ENCODE data around the gene LHFPL2. TPM values are rescaled to one million over a fixed set of nuclear protein-coding genes. Genes with fewer than 3 reads are reported as not detected.
A peak's percentile ranks its signal among the peaks of the same experiment; 100 is the strongest.

The LHFPL2 gene
- total RNA-seq, 1 donor from 2014 or later, result 113 TPM

DNA sequence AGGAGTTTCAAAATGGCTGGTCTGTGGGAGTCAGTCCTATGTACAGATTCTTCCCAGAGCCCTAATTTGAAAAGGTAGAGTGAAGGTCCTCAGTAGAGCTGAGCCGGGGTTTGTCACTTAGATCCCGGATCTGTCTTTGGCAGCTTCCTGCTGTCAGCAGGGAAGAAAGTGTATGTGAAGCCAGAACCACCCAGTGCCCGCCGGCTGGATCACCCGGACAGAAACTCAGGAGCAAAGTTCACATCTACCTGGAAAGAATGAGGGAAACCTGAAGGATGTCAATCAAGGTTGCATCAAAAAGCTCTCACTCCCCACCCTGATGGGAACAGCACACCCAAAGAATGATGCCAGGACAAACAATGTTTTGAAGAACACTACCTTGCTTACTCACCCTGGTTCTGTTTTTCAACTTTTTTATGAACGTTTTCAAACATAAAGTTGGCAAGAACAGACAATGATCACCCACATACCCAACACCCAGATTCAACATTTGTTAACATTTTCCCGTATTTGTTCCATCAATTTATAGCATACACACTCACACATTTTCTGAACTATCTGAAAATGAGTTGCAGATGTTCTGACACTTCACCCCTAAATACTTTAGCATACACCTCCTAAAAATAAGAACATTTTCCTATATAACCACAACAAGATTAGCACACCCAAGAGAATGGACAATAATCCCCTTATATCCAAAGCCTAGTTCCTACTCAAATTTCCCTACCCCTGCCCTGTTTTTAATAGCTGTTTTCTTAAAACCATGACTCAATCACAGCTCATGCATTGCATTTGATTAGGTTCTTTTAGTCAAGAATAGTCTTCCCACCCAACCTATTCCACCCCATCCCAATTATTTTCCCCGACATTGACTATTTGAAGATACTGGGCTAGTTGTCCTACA lies 133.9 kb downstream of the LHFPL2 start:
- DNase-seq (ENCODE audit: extremely low spot score, unreplicated experiment), result no peak
- Mint-ChIP-seq H3K9me3 (ENCODE audit: unreplicated experiment) (no peaks in the 10 kb centered on the region), H3K4me1 (ENCODE audit: unreplicated experiment) (peaks cover 65% of the 10 kb centered on the region), H3K36me3 (ENCODE audit: unreplicated experiment) (peaks cover 18% of the 10 kb centered on the region), H3K4me3 (ENCODE audit: unreplicated experiment) (no peak overlapping the region), H3K27me3 (ENCODE audit: unreplicated experiment) (no peaks in the 10 kb centered on the region), H3K27ac (ENCODE audit: unreplicated experiment) (peak overlapping the region; percentile 82)
- TF ChIP-seq, protein P1, sequence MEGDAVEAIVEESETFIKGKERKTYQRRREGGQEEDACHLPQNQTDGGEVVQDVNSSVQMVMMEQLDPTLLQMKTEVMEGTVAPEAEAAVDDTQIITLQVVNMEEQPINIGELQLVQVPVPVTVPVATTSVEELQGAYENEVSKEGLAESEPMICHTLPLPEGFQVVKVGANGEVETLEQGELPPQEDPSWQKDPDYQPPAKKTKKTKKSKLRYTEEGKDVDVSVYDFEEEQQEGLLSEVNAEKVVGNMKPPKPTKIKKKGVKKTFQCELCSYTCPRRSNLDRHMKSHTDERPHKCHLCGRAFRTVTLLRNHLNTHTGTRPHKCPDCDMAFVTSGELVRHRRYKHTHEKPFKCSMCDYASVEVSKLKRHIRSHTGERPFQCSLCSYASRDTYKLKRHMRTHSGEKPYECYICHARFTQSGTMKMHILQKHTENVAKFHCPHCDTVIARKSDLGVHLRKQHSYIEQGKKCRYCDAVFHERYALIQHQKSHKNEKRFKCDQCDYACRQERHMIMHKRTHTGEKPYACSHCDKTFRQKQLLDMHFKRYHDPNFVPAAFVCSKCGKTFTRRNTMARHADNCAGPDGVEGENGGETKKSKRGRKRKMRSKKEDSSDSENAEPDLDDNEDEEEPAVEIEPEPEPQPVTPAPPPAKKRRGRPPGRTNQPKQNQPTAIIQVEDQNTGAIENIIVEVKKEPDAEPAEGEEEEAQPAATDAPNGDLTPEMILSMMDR (IDR thresholded peaks at IDR 0.05), result no peak

DNA sequence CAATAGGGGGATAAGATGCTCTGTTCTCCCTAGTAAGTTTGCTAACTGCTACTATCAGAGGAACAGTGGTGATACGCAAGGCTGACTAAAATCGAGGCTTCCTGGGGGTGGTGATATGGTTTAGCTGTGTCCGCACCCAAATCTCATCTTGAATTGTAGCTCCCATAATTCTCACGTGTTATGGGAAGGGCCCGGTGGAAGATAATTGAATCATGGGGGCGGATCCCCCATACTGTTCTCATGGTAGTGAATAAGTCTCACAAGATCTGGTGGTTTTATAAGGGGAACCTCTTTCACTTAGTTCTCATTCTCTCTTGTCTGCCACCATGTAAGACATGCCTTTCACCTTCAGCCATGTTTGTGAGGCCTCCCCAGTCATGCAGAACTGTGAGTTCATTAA lies 135.1 kb downstream of the LHFPL2 start:
- DNase-seq (ENCODE audit: extremely low spot score, unreplicated experiment), result no peak
- H3K4me3 Mint-ChIP-seq (ENCODE audit: unreplicated experiment), result no peak overlapping the region
- no peaks in the 10 kb centered on the region for H3K9me3 Mint-ChIP-seq (ENCODE audit: unreplicated experiment)
- H3K36me3 Mint-ChIP-seq (ENCODE audit: unreplicated experiment), result peaks cover 26% of the 10 kb centered on the region
- no peaks in the 10 kb centered on the region for H3K27me3 Mint-ChIP-seq (ENCODE audit: unreplicated experiment)
- H3K27ac Mint-ChIP-seq (ENCODE audit: unreplicated experiment), result peak overlapping the region; percentile 41
- H3K4me1 Mint-ChIP-seq (ENCODE audit: unreplicated experiment), result peaks cover 65% of the 10 kb centered on the region
- TF ChIP-seq, protein P1 (IDR thresholded peaks at IDR 0.05), result no peak

DNA sequence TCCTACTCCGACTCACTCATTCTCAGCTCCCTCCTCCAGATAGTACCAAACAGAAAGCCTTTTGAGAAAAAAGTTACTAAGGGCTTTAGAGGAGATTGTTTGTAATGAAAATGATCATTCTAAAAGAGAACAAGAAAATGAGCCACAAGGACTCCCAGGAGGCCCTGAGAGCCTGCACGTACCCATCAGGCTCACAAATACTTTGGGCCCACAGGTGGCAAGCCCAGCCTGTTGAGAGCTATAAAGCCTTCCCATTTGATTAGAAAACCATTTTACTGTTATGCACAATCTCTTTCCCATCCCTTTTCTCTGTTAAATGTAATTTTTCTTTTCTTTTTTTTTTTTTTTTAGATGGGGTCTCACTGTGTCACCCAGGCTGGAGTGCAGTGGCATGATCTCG lies 136.1 kb downstream of the LHFPL2 start:
- Mint-ChIP-seq H3K36me3 (ENCODE audit: unreplicated experiment) (peaks cover 26% of the 10 kb centered on the region), H3K4me3 (ENCODE audit: unreplicated experiment) (no peak overlapping the region), H3K9me3 (ENCODE audit: unreplicated experiment) (no peaks in the 10 kb centered on the region), H3K4me1 (ENCODE audit: unreplicated experiment) (peaks cover 64% of the 10 kb centered on the region), H3K27me3 (ENCODE audit: unreplicated experiment) (no peaks in the 10 kb centered on the region), H3K27ac (ENCODE audit: unreplicated experiment) (no peak overlapping the region)
- TF ChIP-seq, protein P1 (IDR thresholded peaks at IDR 0.05), result no peak
- no peak for DNase-seq (ENCODE audit: extremely low spot score, unreplicated experiment)

DNA sequence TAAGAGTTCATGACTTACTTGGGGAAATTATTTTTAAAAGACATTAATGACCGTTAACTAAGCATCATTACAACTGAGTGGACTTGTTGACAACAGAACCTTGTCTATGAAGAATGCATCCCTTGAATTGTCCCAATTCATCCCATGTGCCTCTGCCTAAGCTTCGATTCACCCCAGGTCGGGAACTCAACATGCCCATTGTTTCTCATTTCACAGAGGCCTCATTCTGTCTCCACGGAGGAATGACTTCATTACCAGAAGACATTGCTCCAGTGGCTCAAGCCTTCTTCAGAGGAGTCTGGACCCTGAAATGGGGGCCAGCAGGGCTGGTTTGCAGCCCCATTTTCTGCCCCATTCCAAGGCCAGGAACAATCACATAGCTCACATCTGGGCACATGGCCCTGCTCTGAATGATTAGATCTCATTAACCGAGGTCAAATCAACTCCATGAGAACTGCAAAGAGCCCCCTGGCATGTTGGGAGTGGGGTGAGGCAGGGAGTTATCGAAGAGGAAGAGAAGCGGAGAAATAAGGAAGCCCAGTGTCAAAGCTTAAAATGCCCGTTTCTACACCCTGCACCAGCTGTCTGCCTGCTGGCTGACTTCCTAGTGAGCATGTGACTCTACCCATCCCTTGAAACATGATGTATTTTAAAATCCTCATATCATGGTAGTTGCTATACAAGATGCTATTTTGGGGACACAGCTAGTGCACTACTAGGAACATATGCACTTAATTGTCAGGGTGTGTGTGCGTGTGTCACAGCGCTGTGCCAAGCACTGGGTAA lies 137.3 kb downstream of the LHFPL2 start:
- TF ChIP-seq, protein P1 (IDR thresholded peaks at IDR 0.05), result no peak
- Mint-ChIP-seq H3K4me3 (ENCODE audit: unreplicated experiment) (no peak overlapping the region), H3K4me1 (ENCODE audit: unreplicated experiment) (peaks cover 68% of the 10 kb centered on the region), H3K9me3 (ENCODE audit: unreplicated experiment) (no peaks in the 10 kb centered on the region), H3K27ac (ENCODE audit: unreplicated experiment) (peak overlapping the region; percentile 69), H3K36me3 (ENCODE audit: unreplicated experiment) (peaks cover 31% of the 10 kb centered on the region), H3K27me3 (ENCODE audit: unreplicated experiment) (no peaks in the 10 kb centered on the region)
- DNase-seq (ENCODE audit: extremely low spot score, unreplicated experiment), result no peak
